Measurements from ENCODE around the gene NDUFS3. TPM values are rescaled to one million over a fixed set of nuclear protein-coding genes. Genes with fewer than 3 reads are reported as not detected.
"Not testable (repeated sequence)": the region's sequence is repeated elsewhere in the genome, so short reads cannot be mapped to it uniquely, and the experiment has no call there.

NDUFS3 gene
- total RNA-seq (100 to 1,000 TPM; 160 to 285 (median 188) TPM), polyA plus RNA-seq (100 to 1,000 TPM; 225 to 528 (median 317) TPM)
- long read RNA-seq, donor 1, transcript NDUFS3-201 (7 exons, 958 nt), result major isoform, 46 of 63 reads
- long read RNA-seq, donor 1, partial matches to known transcripts, result 3 of 63 reads
- long read RNA-seq, donor 1, other reads (novel, unspliced or antisense), result 14 of 63 reads
- long read RNA-seq, donor 2, transcript NDUFS3-201 (7 exons, 958 nt), result major isoform, 121 of 133 reads
- long read RNA-seq, donor 2, partial matches to known transcripts, result 4 of 133 reads
- long read RNA-seq, donor 2, other reads (novel, unspliced or antisense), result 7 of 133 reads

DNA sequence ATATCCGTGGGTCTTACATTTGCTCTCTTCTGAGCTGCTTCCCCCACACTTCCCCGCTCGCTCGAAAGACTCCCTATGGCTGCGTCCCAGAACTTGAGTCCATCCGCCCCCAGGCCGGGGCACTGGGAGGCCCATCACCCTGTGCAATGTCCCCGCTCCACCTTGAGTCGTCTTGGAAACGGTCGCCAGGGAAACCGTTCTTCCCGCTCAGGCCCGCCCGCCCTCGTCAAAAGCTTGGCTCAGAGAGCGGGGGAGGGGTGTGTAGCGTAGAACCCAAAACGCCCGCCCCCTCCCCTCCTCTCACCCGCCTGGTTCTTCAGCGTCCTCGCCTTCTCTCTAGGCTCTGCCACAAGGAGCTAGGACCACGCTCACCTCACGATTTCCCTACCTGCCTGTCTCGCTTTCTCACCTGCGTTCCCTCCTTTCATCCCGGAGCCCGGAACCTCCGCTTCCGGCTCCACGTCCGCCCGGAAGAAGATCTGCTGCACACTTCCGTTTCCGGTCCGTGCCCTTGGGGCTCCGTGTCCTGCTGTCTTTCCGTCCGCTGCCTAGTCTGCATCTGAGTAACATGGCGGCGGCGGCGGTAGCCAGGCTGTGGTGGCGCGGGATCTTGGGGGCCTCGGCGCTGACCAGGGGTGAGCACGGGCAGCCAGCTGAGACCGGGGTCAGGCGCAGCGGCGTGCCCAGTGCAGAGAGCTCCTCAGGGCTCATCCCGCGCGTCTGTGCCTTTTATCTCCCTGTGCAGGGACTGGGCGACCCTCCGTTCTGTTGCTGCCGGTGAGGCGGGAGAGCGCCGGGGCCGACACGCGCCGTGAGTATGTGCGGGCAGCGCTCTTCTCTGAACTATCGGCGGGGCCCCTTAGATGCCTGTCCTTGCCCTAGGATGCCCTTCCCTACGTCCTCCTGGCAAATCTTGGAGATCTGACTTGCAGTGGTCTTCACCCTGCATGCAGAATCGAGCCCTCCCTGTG is at the start of gene NDUFS3, which contains the start of gene KBTBD4:
TSS of gene NDUFS3 (plus strand) at position 551 of the 971 bp plus-strand sequence. CDS start at position 569, 18 bp downstream.
TSS of gene KBTBD4 (minus strand) at position 447 of the 971 bp plus-strand sequence. CDS start at position 428, 19 bp downstream.
- intact Hi-C loops (cut with DNase I), result no loop called here
- peak within 1 kb of the TSS; percentile 100 for H3K4me3 ChIP-seq
- peaks cover 28% of the 10 kb centered on the region for H3K4me1 ChIP-seq
- peak; percentile 95 to 96 (median 95) for ATAC-seq
- WGBS, 3 donors, result 0% methylated on average over 69 to 72 of the region's 72 CpGs
- no peaks in the 10 kb centered on the region for H3K9me3 ChIP-seq
- no peaks in the 10 kb centered on the region for H3K27me3 ChIP-seq (ENCODE audit: insufficient read depth in 3 of 3, low read length in 2 of 3)
- peaks cover 12 to 78% of the 10 kb centered on the region in 2 donors for H3K36me3 ChIP-seq (ENCODE audit: insufficient read depth in 1 of 2, low read depth in 1 of 2)
- TF ChIP-seq, protein P1, sequence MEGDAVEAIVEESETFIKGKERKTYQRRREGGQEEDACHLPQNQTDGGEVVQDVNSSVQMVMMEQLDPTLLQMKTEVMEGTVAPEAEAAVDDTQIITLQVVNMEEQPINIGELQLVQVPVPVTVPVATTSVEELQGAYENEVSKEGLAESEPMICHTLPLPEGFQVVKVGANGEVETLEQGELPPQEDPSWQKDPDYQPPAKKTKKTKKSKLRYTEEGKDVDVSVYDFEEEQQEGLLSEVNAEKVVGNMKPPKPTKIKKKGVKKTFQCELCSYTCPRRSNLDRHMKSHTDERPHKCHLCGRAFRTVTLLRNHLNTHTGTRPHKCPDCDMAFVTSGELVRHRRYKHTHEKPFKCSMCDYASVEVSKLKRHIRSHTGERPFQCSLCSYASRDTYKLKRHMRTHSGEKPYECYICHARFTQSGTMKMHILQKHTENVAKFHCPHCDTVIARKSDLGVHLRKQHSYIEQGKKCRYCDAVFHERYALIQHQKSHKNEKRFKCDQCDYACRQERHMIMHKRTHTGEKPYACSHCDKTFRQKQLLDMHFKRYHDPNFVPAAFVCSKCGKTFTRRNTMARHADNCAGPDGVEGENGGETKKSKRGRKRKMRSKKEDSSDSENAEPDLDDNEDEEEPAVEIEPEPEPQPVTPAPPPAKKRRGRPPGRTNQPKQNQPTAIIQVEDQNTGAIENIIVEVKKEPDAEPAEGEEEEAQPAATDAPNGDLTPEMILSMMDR (IDR thresholded peaks at IDR 0.05), result no peak
- peak; percentile 87 to 91 for DNase-seq
- H3K27ac ChIP-seq, result peak within 1 kb of the TSS; percentile 89

DNA sequence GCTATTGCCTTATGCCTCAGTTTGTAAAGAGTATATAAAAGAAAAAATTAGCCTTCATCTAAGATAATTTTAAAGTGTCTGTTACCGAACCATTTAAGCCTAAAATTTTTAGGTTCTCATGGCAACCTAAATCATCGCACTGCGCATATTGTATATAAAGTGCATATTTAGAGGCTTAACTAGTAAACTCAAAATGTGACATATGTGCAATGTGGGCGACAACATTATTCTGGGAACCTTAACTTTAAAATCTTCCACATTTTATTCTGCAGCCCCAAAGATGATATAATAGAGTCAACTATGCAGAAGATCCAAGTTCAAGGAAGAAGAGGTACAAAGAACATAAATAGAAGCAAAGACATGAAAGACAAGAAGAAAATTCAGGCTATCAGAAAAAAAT is 48.9 kb upstream of the NDUFS3 start:
- no peak overlapping the region for H3K27ac ChIP-seq
- H3K36me3 ChIP-seq (ENCODE audit: insufficient read depth in 1 of 2, low read depth in 1 of 2), result no peaks in the 10 kb centered on the region
- peaks cover 62% of the 10 kb centered on the region for H3K4me1 ChIP-seq
- H3K4me3 ChIP-seq, result no peak overlapping the region
- H3K9me3 ChIP-seq, result no peaks in the 10 kb centered on the region
- ATAC-seq (no peak), DNase-seq (no peak)
- 93 to 96% (median 95%) methylated on average over 4 of the region's 4 CpGs for WGBS, 3 donors
- no peaks in the 10 kb centered on the region for H3K27me3 ChIP-seq (ENCODE audit: insufficient read depth in 3 of 3, low read length in 2 of 3)
- intact Hi-C loops (cut with DNase I), result no loop called here
- TF ChIP-seq, protein P1 (IDR thresholded peaks at IDR 0.05), result no peak

DNA sequence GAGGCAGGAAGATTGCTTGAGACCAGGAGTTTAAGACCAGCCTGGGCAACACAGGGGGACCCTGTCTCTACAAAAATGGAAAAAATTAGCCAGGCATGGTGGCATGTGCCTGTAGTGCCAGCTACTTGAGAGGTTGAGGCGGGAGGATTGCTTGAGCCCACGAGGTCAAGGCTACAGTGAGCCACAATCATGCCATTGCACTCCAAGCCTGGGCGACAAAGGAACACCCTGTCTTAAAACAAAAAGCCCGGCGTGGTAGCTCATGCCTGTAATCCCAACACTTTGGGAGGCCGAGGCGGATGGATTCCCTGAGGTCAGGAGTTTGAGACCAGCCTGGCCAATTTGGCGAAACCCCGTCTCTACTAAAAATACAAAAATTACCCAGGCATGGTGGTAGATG is 48.2 kb upstream of the NDUFS3 start:
- ATAC-seq, result peak in 1 of 4 donors; percentile 21

DNA sequence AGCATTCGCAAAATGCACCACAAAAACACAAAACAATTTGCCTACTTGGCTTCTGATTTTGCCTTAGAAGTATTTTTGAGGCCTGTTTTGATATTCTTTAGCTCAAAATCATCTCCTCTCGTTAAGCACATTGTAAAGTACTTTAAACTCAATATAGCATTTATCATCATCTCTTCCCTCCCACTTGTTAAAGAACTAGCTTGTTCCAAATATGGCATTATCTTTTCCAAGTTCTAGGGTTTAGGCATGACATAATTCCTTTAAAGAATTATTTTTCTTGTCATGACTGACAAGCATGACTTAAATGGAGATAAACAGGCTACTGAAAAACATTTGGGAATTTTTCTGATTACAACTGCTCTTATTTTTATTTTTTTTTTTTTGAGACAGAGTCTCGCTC is 47.2 kb upstream of the NDUFS3 start:
- TF ChIP-seq, protein P1 (IDR thresholded peaks at IDR 0.05), result no peak
- H3K27me3 ChIP-seq (ENCODE audit: insufficient read depth in 3 of 3, low read length in 2 of 3), result no peaks in the 10 kb centered on the region
- peaks cover 0 to 7% of the 10 kb centered on the region in 2 donors for H3K36me3 ChIP-seq (ENCODE audit: insufficient read depth in 1 of 2, low read depth in 1 of 2)
- ATAC-seq (no peak), DNase-seq (no peak)
- intact Hi-C loops (cut with DNase I), result no loop called here
- H3K4me3 ChIP-seq, result no peak overlapping the region
- no peak overlapping the region for H3K27ac ChIP-seq
- 80 to 92% (median 81%) methylated on average over 3 of the region's 3 CpGs for WGBS, 3 donors
- peaks cover 63% of the 10 kb centered on the region for H3K4me1 ChIP-seq
- H3K9me3 ChIP-seq, result no peaks in the 10 kb centered on the region

More for the DNA sequence above, 48.2 kb upstream of the NDUFS3 start:
- H3K36me3 ChIP-seq (ENCODE audit: insufficient read depth in 1 of 2, low read depth in 1 of 2); intact Hi-C loops (cut with DNase I); H3K9me3 ChIP-seq; DNase-seq; H3K4me3 ChIP-seq; H3K27me3 ChIP-seq (ENCODE audit: insufficient read depth in 3 of 3, low read length in 2 of 3): not testable (repeated sequence)
- Histone ChIP-seq H3K4me1 (peaks cover 62% of the 10 kb centered on the region), H3K27ac (peak overlapping the region; percentile 19)
- WGBS, 3 donors, result 88 to 90% (median 88%) methylated on average over 9 of the region's 9 CpGs
